Thyroid gland (tissue), 4 donors: ENCODE data around the gene FAM168B.

Source experiments
- CTCF ChIP-seq, 6 experiments: fragments of 200-600 bp in 3 of 6; fragments of 450-650 bp in 3 of 6; sonication (generic) in 3 of 6; IDR thresholded peaks; one replicate each; pipeline ENCODE4 v1.5.1; 2016 to 2019; ENCODE audit warnings: antibody characterized with exemption in 6 of 6, mild to moderate bottlenecking in 2 of 6, inconsistent platforms in 1 of 6, moderate library complexity in 1 of 6
- POLR2A ChIP-seq, 2 donors: fragments of 450-650 bp; IDR thresholded peaks; one replicate each; pipeline ENCODE4 v1.6.1; 2017; ENCODE audit warnings: antibody characterized with exemption in 2 of 2, mild to moderate bottlenecking in 2 of 2, moderate library complexity in 1 of 2

- TF ChIP-seq CTCF (IDR thresholded peaks at IDR 0.05) (no peak), POLR2A (IDR thresholded peaks at IDR 0.05) (no peak)
Measured at GRCh38 chr2:131038258-131039100, 54.8 kb downstream of the FAM168B start.
